GM12801 (cell line): ENCODE results near the gene NOC2L.

ENCODE experiments used
- CTCF ChIP-seq: IDR thresholded peaks from one replicate; pipeline ENCODE4 v1.5.1; 2011; ENCODE audit warnings: control low read depth; ENCODE audit not compliant: insufficient read length; ENCODE audit errors: extremely low read depth

Gene NOC2L

GRCh38 chr1:905811-906599 is 53.1 kb downstream of the NOC2L start:
- no peak for TF ChIP-seq CTCF

- no peak for TF ChIP-seq CTCF
These were observed 53.8 kb downstream of the NOC2L start for GRCh38 chr1:905071-905749.

- TF ChIP-seq CTCF, result no peak
These were observed 54.6 kb downstream of the NOC2L start for GRCh38 chr1:904310-904950.

GRCh38 chr1:903721-904271 is 55.3 kb downstream of the NOC2L start:
- TF ChIP-seq CTCF, result no peak

GRCh38 chr1:903305-903704 is 55.8 kb downstream of the NOC2L start:
- no peak for TF ChIP-seq CTCF

GRCh38 chr1:902802-903201 is 56.3 kb downstream of the NOC2L start:
- no peak for TF ChIP-seq CTCF
